RWPE1 (cell line): ENCODE measurements around the gene SATB1.

ENCODE experiments used
- CTCF ChIA-PET: fragments of 350-600 bp; sonication (Branson Sonifier 250); formaldehyde crosslinking; extraction: SDS; loops from one replicate; lab custom pipeline; 2021; lab: Yijun Ruan, JAX
- POLR2A ChIA-PET: fragments of 400-600 bp; formaldehyde crosslinking; extraction: SDS; loops from one replicate; lab custom pipeline; 2020; ENCODE audit warnings: antibody characterized with exemption; ENCODE audit not compliant: low non-redundant PET; lab: Yijun Ruan, JAX
- DNase-seq: peaks from one replicate; pipeline ENCODE4 v3.0.0; 2012; ENCODE audit warnings: low spot score
- H3K27ac ChIP-seq: fragments of 450-650 bp; 2 replicates; pipeline ENCODE4 v1.5.1; 2017
- CTCF ChIP-seq: fragments of 450-650 bp; conservative IDR thresholded peaks from 2 replicates; pipeline ENCODE4 v1.5.1; 2017; ENCODE audit warnings: low read depth, mild to moderate bottlenecking

SATB1 gene

GRCh38 chr3:18351823-18352744, 73.1 kb downstream of the SATB1 start:
- ChIA-PET POLR2A (no interaction called here), CTCF (no interaction called here)
- no peak overlapping the region for H3K27ac ChIP-seq
- TF ChIP-seq CTCF, result no peak
- no peak for DNase-seq

GRCh38 chr3:18351069-18351628, 74.0 kb downstream of the SATB1 start:
- ChIA-PET CTCF (no interaction called here), POLR2A (interaction anchor here (0.5 kb wide), 1 partner anchor 74 kb away, joined by 3 read pairs; no protein-coding TSS in a partner anchor)
- DNase-seq, result no peak
- no peak for TF ChIP-seq CTCF
- no peak overlapping the region for H3K27ac ChIP-seq

- TF ChIP-seq CTCF, result no peak
- no peak for DNase-seq
- POLR2A ChIA-PET, result no interaction called here
- CTCF ChIA-PET, result no interaction called here
- no peak overlapping the region for H3K27ac ChIP-seq
These were observed 75.8 kb downstream of the SATB1 start for GRCh38 chr3:18349197-18349798.

GRCh38 chr3:18346097-18346496, 79.0 kb downstream of the SATB1 start:
- H3K27ac ChIP-seq, result no peak overlapping the region
- ChIA-PET POLR2A (no interaction called here), CTCF (no interaction called here)
- TF ChIP-seq CTCF, result no peak
- no peak for DNase-seq

GRCh38 chr3:18345015-18345367, 80.1 kb downstream of the SATB1 start:
- no peak for TF ChIP-seq CTCF

GRCh38 chr3:18344306-18345014, 80.7 kb downstream of the SATB1 start:
- POLR2A ChIA-PET, result no interaction called here
- CTCF ChIA-PET, result no interaction called here
- DNase-seq, result no peak
- H3K27ac ChIP-seq, result no peak overlapping the region
- no peak for TF ChIP-seq CTCF

More at GRCh38 chr3:18345015-18345367, 80.1 kb downstream of the SATB1 start:
- H3K27ac ChIP-seq, result no peak overlapping the region
- no peak for DNase-seq
- POLR2A ChIA-PET, result no interaction called here
- CTCF ChIA-PET, result no interaction called here
